Sigmoid colon (tissue), 4 donors: ENCODE results near the gene TSPAN9.

Experiments
- CTCF ChIP-seq, 4 experiments: fragments of 450-650 bp in 3 of 4; fragments of 200-600 bp in 1 of 4; IDR thresholded peaks; one replicate each; pipeline ENCODE4 v1.5.1; 2016 to 2019; ENCODE audit warnings: antibody characterized with exemption in 4 of 4, mild to moderate bottlenecking in 3 of 4, moderate library complexity in 2 of 4
- EP300 ChIP-seq, 4 donors: sonication (generic); formaldehyde crosslinking; IDR thresholded peaks; one replicate each; pipeline ENCODE4 v1.6.1; 2017; ENCODE audit warnings: antibody characterized with exemption in 4 of 4
- POLR2A ChIP-seq, 2 donors: fragments of 450-650 bp; IDR thresholded peaks; one replicate each; pipeline ENCODE4 v1.6.1; 2016; ENCODE audit warnings: antibody characterized with exemption in 2 of 2, mild to moderate bottlenecking in 2 of 2, moderate library complexity in 2 of 2

- no peak for TF ChIP-seq POLR2A (IDR thresholded peaks at IDR 0.05)
- no peak for TF ChIP-seq CTCF (IDR thresholded peaks at IDR 0.05)
- TF ChIP-seq EP300 (IDR thresholded peaks at IDR 0.05): no peak
Measured at GRCh38 chr12:3272958-3273357, 195.8 kb downstream of the TSPAN9 start.
